GM13977 (cell line): ENCODE measurements around the gene MEG3.

Experiments
- DNase-seq: peaks from one replicate; pipeline ENCODE4 v3.0.0; 2012; ENCODE audit warnings: low spot score
- CTCF ChIP-seq: IDR thresholded peaks from 2 replicates; pipeline ENCODE4 v1.5.1; 2012; ENCODE audit warnings: mild to moderate bottlenecking, control low read depth; ENCODE audit not compliant: insufficient read depth; ENCODE audit errors: extremely low read depth, missing control alignments
- in situ Hi-C: fragments of 300-500 bp; cut with MboI; formaldehyde crosslinking; loops from one replicate; pipeline ENCODE4 v1.12.0; 2022; ENCODE audit warnings: low sequenced_read_pairs, low pct_unique_long_range_greater_than_20kb, mixed read lengths, inconsistent platforms; ENCODE audit not compliant: unreplicated experiment

The MEG3 gene

GRCh38 chr14:100830681-100831080 lies 4.8 kb downstream of the MEG3 start:
- DNase-seq, result no peak
- in situ Hi-C loops, result no loop called here
- TF ChIP-seq CTCF, result no peak

DNA sequence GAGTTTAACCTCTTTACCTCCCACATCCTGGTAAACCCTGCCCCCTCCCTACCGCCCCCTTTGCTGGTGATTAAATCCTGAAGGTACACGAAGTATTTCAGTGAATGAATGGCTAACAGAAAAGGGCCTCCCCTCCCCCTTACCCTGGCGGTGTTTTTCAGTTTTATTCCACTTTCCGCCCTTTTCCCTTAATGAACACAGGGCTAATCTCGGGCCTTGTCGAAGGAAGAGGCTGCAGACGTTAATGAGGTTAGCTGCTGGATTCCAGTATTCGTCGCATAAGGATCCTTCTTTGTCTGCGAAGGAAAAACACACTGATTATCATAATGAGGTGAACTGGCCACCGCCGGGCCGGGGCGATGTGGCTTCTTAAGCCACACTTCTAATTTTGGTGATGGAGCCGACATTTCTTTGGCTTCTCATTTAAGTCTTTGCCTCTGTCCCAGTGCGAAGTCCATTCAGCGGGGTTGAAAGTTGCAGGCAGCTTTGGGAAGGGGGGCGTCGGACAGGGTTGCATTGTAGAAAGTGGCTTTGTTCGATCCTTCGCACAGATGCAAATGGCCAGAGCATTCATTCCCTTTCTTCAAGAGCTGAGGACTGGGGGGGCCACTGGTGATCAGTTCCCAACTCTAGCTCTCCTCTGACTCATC lies 6.5 kb downstream of the MEG3 start:
- in situ Hi-C loops, result no loop called here
- no peak for DNase-seq
- TF ChIP-seq CTCF, result no peak

- in situ Hi-C loops, result no loop called here
- DNase-seq, result no peak
- TF ChIP-seq CTCF, result no peak
Observed at GRCh38 chr14:100834082-100834793, 8.3 kb downstream of the MEG3 start.

DNA sequence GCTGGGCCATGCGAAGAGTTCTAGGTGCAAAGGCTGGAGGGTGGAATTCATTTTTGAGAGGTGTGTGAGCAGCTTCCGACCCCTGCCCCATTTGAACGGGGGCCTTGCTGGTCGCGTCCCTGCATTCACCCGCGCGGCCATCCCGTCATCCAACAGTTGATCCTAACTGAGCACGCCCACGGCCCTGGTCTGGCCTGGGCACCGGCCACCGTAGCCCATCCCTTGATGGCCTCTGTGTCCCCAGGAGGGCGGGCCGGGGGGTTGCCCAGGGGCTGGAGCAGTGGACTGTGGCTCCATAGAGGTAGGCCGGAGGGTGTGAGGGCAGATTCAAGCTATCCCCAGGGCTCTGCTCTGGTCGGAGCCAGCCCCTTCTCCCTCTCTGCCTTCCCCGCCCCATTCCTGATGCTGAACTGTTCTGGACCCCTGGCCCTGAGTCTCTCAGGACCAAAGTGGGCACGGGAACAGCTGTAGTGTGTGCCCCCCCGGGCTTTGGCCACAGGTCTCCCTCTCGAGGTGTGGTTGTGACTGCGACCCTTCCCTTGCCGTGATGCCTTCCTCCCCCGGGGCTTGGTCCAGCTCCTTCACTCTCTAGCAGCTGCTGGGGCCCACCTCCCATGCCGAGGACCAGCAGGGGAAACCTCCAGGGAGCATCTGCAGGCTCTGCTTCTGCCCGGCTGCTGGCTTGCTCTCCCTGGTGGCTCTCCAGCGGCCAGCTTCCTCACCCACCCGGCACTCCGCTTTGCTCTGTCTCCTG lies 9.1 kb downstream of the MEG3 start:
- TF ChIP-seq CTCF, result no peak
- DNase-seq, result no peak
- in situ Hi-C loops, result no loop called here

GRCh38 chr14:100835548-100836310 lies 9.8 kb downstream of the MEG3 start:
- in situ Hi-C loops, result no loop called here
- no peak for TF ChIP-seq CTCF
- no peak for DNase-seq

DNA sequence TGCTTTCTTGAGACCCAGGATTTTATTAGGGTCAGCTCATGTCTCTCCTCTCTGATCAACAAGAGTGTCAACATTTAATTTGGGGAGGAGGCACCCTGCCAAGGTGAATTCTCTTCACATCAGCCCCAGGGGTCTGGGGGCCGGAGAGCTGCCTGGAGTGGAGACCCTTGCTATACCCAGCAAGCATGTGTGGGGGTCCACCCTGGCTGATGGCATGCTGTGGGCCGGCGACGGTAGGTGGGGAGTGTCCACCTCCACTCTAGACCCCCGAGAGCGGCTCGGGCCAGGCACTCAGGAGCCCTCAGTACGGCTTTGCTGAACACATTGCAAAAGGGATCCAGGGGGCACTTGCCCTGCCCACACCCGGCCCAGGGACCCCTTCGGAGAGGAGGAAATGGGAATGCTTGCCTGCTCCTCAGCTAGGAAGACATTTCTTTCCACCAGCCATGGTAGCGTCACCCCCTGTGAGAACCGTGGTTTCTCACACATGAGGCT lies 10.4 kb downstream of the MEG3 start:
- no peak for DNase-seq
- in situ Hi-C loops, result no loop called here
- TF ChIP-seq CTCF, result no peak
